ENCODE data around the gene TBX21. TPM values are rescaled to one million over a fixed set of nuclear protein-coding genes. Genes with fewer than 3 reads are reported as not detected.

Gene TBX21
- total and polyA plus RNA-seq, 11 donors = 0.07 to 3.2 (median 0.21) TPM; not detected in 2

DNA sequence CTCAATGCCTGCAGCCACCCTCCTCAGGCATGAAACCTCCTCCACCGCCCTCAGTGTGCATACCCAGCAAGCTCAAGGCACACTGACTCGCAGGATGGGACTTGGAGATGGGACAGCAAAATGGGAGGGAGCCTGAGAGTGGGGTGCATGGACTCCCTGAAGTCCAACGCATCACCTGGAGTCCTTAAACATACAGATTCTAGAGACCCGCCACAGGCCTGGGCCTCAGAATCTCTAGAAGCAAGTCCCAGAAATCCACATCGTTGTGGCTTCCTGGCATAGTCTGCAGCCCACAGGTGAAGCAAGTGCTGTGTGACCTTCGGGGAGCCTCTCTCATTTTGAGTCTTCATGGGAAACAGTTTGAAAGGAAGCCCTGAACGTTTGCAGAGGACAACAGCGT is 3.6 kb upstream of the TBX21 start:
- 70 to 81% (median 74%) methylated on average over 7 to 8 of the region's 8 CpGs for WGBS, 4 donors
- peaks cover 12 to 77% (median 38%) of the 10 kb centered on the region in 9 donors for H3K27me3 ChIP-seq

DNA sequence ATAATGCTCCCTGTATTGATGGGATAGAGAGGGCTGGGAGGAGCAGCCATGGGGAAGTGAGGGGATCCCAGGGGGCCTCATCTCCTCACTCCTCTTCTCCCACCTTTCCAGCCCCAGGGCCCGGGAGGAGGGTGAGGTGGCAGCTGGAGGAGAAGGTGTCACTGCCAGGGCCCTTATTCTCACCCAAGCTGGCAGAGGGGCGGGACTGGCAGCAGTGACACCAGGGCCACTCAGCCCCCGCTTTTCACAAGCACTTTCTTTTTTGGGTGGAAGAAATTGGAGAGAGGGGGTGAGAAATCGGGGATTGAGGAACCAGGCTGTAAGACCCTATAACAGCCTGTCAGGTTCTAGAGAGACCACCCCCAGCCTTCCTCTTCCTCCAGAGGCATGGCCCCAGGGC is 2.4 kb upstream of the TBX21 start:
- Histone ChIP-seq H3K9me3 (no peaks in the 10 kb centered on the region), H3K27ac (peak overlapping the region in 1 of 12 donors; percentile 42), H3K27me3 (peaks cover 12 to 77% (median 41%) of the 10 kb centered on the region in 9 donors), H3K4me1 (peaks cover 0 to 19% (median 8%) of the 10 kb centered on the region in 12 donors), H3K4me3 (no peak overlapping the region), H3K36me3 (no peaks in the 10 kb centered on the region)
- intact Hi-C loops (cut with DNase I) = loop anchor here in 1 of 10 donors (10.0 kb wide), 1 partner anchor 66 kb away; no protein-coding TSS in a partner anchor
- ATAC-seq (no peak), DNase-seq (peak in 1 of 5 donors; percentile 16)
- 79 to 93% (median 91%) methylated on average over 3 to 4 of the region's 4 CpGs for WGBS, 4 donors
- TF ChIP-seq, protein P1, sequence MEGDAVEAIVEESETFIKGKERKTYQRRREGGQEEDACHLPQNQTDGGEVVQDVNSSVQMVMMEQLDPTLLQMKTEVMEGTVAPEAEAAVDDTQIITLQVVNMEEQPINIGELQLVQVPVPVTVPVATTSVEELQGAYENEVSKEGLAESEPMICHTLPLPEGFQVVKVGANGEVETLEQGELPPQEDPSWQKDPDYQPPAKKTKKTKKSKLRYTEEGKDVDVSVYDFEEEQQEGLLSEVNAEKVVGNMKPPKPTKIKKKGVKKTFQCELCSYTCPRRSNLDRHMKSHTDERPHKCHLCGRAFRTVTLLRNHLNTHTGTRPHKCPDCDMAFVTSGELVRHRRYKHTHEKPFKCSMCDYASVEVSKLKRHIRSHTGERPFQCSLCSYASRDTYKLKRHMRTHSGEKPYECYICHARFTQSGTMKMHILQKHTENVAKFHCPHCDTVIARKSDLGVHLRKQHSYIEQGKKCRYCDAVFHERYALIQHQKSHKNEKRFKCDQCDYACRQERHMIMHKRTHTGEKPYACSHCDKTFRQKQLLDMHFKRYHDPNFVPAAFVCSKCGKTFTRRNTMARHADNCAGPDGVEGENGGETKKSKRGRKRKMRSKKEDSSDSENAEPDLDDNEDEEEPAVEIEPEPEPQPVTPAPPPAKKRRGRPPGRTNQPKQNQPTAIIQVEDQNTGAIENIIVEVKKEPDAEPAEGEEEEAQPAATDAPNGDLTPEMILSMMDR (IDR thresholded peaks at IDR 0.05) = no peak
- TF ChIP-seq POLR2A (IDR thresholded peaks at IDR 0.05) = no peak

More for the DNA sequence above, 3.6 kb upstream of the TBX21 start:
- no peak overlapping the region for H3K4me3 ChIP-seq
- H3K9me3 ChIP-seq = no peaks in the 10 kb centered on the region
- ATAC-seq (no peak), DNase-seq (peak in 2 of 5 donors; percentile 23 to 25)
- peaks cover 0 to 19% (median 8%) of the 10 kb centered on the region in 12 donors for H3K4me1 ChIP-seq
- TF ChIP-seq, protein P1 (IDR thresholded peaks at IDR 0.05) = no peak
- no peak for TF ChIP-seq POLR2A (IDR thresholded peaks at IDR 0.05)
- H3K27ac ChIP-seq = no peak overlapping the region
- intact Hi-C loops (cut with DNase I) = no loop called here
- no peaks in the 10 kb centered on the region for H3K36me3 ChIP-seq

DNA sequence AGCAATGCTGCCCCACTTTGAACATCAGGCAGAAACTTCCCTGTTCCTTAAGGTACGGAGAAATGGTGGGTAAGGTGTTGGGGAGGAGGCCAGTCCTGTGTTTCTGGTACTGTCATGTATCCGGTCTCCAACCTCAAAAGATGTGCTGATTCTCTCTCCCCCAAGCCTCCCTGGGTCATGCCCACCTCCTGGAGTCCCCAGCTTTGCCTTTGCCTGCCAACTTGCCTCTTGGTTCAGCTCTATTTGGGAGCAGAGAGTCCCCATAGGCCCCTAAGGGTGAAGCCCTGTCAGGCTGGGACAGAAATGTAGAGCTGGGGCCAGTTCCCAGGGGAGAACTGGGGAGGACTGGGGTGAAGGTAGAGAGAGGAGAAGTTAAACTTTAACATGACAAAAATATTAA is 1.6 kb upstream of the TBX21 start:
- DNase-seq = peak in 1 of 5 donors; percentile 29
- TF ChIP-seq, protein P1 (IDR thresholded peaks at IDR 0.05) = no peak
- no peak for TF ChIP-seq POLR2A (IDR thresholded peaks at IDR 0.05)
- intact Hi-C loops (cut with DNase I) = loop anchor here in 1 of 10 donors (10.0 kb wide), 1 partner anchor 67 kb away; no protein-coding TSS in a partner anchor
- ATAC-seq = no peak
- peak overlapping the region in 1 of 12 donors; percentile 42 for H3K27ac ChIP-seq
- no peaks in the 10 kb centered on the region for H3K36me3 ChIP-seq
- H3K9me3 ChIP-seq = no peaks in the 10 kb centered on the region
- peaks cover 12 to 72% (median 40%) of the 10 kb centered on the region in 9 donors for H3K27me3 ChIP-seq
- 78 to 86% (median 82%) methylated on average over 2 of the region's 2 CpGs for WGBS, 4 donors
- peaks cover 0 to 19% (median 8%) of the 10 kb centered on the region in 12 donors for H3K4me1 ChIP-seq
- no peak overlapping the region for H3K4me3 ChIP-seq

DNA sequence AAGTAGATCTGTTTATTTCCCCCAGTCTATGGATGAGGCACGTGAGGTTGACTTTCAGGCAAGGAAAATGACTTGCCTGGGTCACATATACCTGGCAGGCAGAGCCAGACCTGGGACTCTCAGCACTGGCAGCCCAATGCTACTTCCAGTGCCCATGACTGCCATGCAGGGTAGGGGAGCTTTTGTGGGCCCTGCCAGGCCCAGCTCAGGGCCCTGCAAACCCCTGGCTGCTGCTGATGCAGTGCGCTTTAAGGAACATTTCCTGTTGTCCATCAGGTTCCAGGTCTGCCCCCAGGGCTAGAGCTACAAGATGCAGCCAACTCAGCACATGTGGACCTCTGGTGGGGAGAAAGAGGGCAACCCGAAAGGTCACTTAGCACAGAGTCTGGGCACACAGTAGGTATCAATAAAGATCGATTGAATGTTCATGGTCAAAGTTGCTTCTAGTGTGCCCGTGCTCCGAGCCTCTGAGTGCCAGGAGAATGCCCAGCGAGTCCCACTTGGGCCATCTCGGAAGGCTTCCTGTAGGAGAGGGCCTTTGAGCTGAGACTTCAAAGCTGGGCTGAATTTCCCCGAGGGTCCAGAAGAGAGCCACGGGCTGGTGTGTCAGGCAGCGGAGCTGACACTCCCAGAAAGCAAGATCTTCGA is 513 bp upstream of the TBX21 start:
- H3K4me3 ChIP-seq = peak overlapping the region in 10 of 12 donors; percentile 23 to 62 (median 49)
- DNase-seq (no peak), ATAC-seq (no peak)
- no peaks in the 10 kb centered on the region for H3K36me3 ChIP-seq
- H3K9me3 ChIP-seq = no peaks in the 10 kb centered on the region
- TF ChIP-seq POLR2A (IDR thresholded peaks at IDR 0.05) = no peak
- peak overlapping the region in 1 of 12 donors; percentile 52 for H3K27ac ChIP-seq
- peaks cover 12 to 65% (median 40%) of the 10 kb centered on the region in 9 donors for H3K27me3 ChIP-seq
- 44 to 66% (median 52%) methylated on average over 7 to 12 of the region's 12 CpGs for WGBS, 4 donors
- peaks cover 0 to 19% (median 8%) of the 10 kb centered on the region in 12 donors for H3K4me1 ChIP-seq
- intact Hi-C loops (cut with DNase I) = loop anchor here in 1 of 10 donors (10.0 kb wide), 1 partner anchor 68 kb away; no protein-coding TSS in a partner anchor

Measured in heart left ventricle (tissue), 16 donors.